ENCODE data around the gene OXNAD1.

The OXNAD1 gene

GRCh38 chr3:16329036-16329825 lies 64.2 kb downstream of the OXNAD1 start:
- no peak for DNase-seq

DNA sequence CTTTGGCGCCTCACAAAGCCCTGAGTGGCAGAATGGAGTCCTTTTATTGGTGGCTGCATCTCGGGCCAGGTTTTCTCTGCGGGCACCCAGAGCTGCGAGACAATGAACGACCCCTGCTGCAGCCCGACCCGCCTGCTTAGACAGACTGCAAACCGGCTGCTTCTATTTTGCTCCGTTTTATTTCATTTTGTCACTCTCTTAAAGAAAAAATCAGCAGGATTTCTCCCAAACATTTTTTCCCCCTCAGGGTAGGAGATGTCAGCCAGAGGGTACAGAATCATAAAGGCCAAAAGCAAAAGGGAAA lies 64.8 kb downstream of the OXNAD1 start:
- no peak for DNase-seq

- DNase-seq: no peak
Observed at GRCh38 chr3:16330351-16330750, 65.3 kb downstream of the OXNAD1 start.

DNA sequence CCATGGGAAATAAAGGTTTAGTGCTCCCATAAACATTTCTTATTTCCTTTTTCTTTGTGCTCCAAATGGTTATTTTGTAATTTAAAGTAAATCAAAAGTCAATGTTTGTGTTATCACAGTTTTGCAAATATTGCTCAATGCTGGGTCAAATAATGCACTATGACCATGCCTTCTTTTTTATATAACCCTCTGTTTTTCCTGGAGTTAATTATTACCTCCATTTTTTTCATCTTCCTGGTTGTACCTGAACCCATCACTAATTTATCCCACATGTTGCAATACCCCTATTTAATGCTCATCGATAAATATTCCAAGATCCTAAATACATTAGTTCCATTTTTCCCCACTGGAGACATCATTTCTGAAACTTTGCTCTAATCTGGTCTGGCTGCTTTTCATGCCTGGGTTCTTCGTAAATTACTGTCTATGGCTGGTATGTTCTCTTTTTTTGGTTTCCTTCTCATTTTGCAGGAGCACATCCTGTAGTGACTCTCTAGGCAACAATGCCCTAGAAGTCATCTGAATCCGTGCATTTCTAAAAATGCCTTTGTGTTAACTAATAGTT lies 66.4 kb downstream of the OXNAD1 start:
- no peak for DNase-seq

- peak; percentile 77 for DNase-seq
Observed at GRCh38 chr3:16332904-16333426, 68.0 kb downstream of the OXNAD1 start.

DNA sequence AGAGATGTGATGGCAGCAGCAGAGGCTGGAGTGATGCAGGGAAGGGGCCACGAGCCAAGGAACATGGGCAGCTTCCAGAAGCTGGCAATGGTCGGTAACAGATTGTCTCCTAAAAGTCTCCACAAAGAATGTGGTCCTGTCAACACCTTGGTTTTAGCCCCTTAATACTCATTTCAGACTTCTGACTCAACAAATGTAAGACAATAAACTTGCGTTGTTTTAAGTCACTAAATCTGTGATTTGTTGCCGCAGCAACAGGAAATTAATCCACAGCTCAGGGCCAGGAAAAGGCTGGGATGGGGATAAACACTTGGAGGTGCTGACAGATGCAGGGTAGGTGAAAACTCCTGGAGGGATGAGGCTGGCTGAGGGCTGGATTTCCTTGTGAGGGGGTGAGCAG lies 69.9 kb downstream of the OXNAD1 start:
- peak; percentile 91 for DNase-seq

GRCh38 chr3:16335333-16335732 lies 70.3 kb downstream of the OXNAD1 start:
- no peak for DNase-seq

GRCh38 chr3:16335772-16336645 lies 71.0 kb downstream of the OXNAD1 start:
- DNase-seq: no peak

DNA sequence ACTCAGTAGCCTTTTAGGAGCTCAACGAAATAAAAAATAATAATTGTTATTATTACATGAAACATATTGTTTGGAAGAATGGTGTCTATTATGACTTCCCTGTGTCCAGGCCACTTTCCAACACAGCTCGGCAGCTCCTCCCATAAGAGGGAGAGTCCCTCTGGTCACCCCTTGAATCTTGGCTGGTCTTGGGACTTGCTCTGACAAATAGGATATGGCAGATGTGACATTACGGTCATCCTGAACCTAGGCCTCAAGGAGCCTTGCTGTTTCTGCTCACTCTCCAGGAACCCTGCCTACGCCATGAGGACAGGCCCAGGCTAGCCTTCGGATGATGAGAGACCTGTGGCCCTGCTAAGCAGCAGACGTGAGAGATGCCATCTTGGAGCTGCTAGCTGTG lies 71.8 kb downstream of the OXNAD1 start:
- DNase-seq: no peak

GRCh38 chr3:16337856-16338540 lies 73.0 kb downstream of the OXNAD1 start:
- no peak for DNase-seq

DNA sequence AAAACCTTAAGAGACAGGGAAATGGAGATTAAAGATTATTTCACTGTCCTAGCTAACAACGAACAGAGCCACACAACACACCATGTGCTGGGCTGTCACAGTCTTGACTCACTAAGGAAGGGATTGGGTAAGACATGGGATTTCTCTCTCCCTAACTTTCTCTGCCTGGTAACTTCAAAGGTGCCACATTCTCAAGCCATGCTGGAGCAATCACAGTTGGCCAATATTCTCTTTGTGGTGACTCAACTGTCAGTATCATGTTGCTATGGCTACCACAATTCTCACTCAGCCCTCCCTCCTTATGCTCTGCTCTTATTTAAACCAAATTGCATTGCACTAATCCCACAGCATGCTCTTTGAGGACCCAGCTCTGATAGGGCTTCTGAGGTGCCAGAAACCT lies 74.0 kb downstream of the OXNAD1 start:
- peak; percentile 94 for DNase-seq

GRCh38 chr3:16343101-16343500 lies 78.1 kb downstream of the OXNAD1 start:
- DNase-seq: no peak

GRCh38 chr3:16346413-16347081 lies 81.5 kb downstream of the OXNAD1 start:
- DNase-seq: no peak

DNA sequence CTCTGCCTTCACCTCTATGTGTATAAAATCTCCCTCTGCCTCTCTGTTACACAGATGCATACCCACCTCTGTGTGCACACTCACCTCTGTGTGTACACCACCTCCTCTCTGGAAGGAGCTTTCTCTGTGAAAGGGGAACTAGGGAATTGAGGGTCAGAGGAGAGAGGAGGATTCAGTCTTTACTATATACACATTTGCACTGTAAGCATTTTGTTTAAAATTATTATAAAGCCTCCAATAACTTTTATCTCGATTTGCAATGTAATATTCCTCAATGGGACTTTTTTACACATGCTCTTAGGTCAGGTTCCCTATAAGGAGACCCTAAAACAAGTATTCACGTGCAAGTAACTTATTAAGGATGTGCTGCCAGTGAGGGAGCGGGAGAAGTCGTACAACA lies 82.5 kb downstream of the OXNAD1 start:
- DNase-seq: no peak

DNA sequence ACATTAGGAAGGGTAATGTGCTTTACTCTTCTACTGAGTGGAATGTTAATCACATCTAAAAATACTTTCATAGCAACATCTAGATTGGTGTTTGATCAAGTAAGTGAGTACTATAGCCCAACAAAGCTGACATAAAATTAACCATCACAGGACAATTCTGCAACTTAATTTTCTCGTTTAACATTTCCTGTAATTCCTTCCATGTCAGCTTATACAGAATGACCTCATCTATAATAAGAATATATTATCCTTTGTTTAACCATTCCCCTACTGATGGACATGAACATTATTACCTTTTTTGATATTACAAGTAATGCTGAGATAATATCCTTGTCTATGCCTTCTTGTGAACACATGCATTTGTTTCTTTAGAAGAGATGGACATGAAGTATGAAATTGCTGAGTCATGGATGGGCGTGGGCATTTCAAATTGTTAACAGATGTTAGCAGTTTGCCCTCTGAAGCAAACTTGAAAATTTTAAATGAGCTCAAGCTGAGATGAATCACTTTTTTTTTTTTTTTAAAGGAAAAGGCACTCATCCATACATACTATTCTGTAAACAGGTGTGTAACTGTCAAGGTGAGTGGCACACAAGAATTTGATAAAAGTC lies 85.1 kb downstream of the OXNAD1 start:
- DNase-seq: peak; percentile 79

- DNase-seq: peak; percentile 49
Observed at GRCh38 chr3:16350597-16351318, 85.7 kb downstream of the OXNAD1 start.

DNA sequence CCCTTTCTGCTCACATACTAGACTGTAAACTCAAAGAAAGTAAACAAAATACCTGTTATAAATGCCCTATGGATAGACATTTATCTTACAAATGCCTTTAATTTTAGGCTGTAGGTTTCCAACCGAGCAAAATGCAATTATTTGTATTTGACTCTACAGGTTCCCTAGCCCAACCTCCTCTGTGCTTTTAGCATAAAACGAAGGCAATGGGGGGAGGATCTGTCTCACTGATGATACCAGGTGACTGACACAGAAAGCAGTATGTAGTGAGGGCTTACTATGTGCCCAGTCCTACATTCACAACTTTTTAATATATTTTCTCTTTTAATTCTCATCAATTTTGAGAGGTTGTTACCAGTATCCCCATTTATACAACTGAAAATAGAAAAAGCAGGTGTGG lies 87.4 kb downstream of the OXNAD1 start:
- no peak for DNase-seq

GRCh38 chr3:16354291-16354690 lies 89.3 kb downstream of the OXNAD1 start:
- no peak for DNase-seq

All from fibroblast of skin of abdomen (primary cell).